ENCODE data around the gene JUND. TPM values are rescaled to one million over a fixed set of nuclear protein-coding genes. Genes with fewer than 3 reads are reported as not detected.

The JUND gene
- total RNA-seq, 1 donor from 2014 or later, result 168 TPM

- peaks cover 3% of the 10 kb centered on the region for H3K9me3 Mint-ChIP-seq (ENCODE audit: low read depth)
- peaks cover 59% of the 10 kb centered on the region for H3K27me3 Mint-ChIP-seq
- no peak for DNase-seq (ENCODE audit: low spot score, unreplicated experiment)
- no peak for TF ChIP-seq CTCF (IDR thresholded peaks at IDR 0.05; ENCODE audit: unreplicated experiment)
- no peaks in the 10 kb centered on the region for H3K36me3 Mint-ChIP-seq (ENCODE audit: insufficient read depth)
- no peak overlapping the region for H3K4me3 Mint-ChIP-seq (ENCODE audit: low read depth)
- H3K4me1 Mint-ChIP-seq (ENCODE audit: low read depth), result peaks cover 3% of the 10 kb centered on the region
- H3K27ac Mint-ChIP-seq, result no peak overlapping the region
Observed at GRCh38 chr19:18229915-18230314, 51.5 kb downstream of the JUND start.

Small RNAs within 50 kb of the gene (microRNA-seq; reads per million reads assigned to microRNA genes)
- 22.7 reads per million, percentile 32 among the genes with 10 or more reads in this experiment for gene MIR3188 (ENCODE audit: borderline number of aligned reads, unreplicated experiment)

Other genes with a start within 250 kb of the JUND start
- not detected in 2 replicates for gene IL12RB1, start 194.7 kb downstream of the JUND start, total RNA-seq
- 10.7 and 11.1 TPM in 2 replicates for gene MAST3, start 183.8 kb downstream of the JUND start, total RNA-seq
- gene PIK3R2, start 128.5 kb downstream of the JUND start, total RNA-seq, result 58.9 and 61.2 TPM in 2 replicates
- not detected in 2 replicates for gene IFI30, start 107.8 kb downstream of the JUND start, total RNA-seq
- gene MPV17L2, start 88.4 kb downstream of the JUND start, total RNA-seq, result 10.6 and 11.5 TPM in 2 replicates
- gene RAB3A, start 77.6 kb downstream of the JUND start, total RNA-seq, result 3.3 and 5.1 TPM in 2 replicates
- gene PDE4C, start 55.2 kb downstream of the JUND start, total RNA-seq, result 0.53 and 1.6 TPM in 2 replicates
- gene IQCN, start 7.2 kb downstream of the JUND start, total RNA-seq, result 10.5 and 10.9 TPM in 2 replicates
- gene LSM4, start 41.5 kb upstream of the JUND start, total RNA-seq, result 150 and 154 TPM in 2 replicates
- 43.5 and 51.3 TPM in 2 replicates for gene PGPEP1, start 59.0 kb upstream of the JUND start, total RNA-seq
- 10.5 and 14.4 TPM in 2 replicates for gene GDF15, start 104.5 kb upstream of the JUND start, total RNA-seq
- gene LRRC25, start 116.0 kb upstream of the JUND start, total RNA-seq, result not detected in 2 replicates
- 57.7 and 61.8 TPM in 2 replicates for gene SSBP4, start 137.8 kb upstream of the JUND start, total RNA-seq
- gene ISYNA1, start 156.5 kb upstream of the JUND start, total RNA-seq, result 234 TPM in 2 replicates
- 13.8 and 15.5 TPM in 2 replicates for gene ELL, start 240.4 kb upstream of the JUND start, total RNA-seq